ENCODE measurements around the gene ABHD17A. TPM values are rescaled to one million over a fixed set of nuclear protein-coding genes. Genes with fewer than 3 reads are reported as not detected.

ABHD17A gene
- total RNA-seq, 1 experiment from 2014 or later = 102 TPM

DNA sequence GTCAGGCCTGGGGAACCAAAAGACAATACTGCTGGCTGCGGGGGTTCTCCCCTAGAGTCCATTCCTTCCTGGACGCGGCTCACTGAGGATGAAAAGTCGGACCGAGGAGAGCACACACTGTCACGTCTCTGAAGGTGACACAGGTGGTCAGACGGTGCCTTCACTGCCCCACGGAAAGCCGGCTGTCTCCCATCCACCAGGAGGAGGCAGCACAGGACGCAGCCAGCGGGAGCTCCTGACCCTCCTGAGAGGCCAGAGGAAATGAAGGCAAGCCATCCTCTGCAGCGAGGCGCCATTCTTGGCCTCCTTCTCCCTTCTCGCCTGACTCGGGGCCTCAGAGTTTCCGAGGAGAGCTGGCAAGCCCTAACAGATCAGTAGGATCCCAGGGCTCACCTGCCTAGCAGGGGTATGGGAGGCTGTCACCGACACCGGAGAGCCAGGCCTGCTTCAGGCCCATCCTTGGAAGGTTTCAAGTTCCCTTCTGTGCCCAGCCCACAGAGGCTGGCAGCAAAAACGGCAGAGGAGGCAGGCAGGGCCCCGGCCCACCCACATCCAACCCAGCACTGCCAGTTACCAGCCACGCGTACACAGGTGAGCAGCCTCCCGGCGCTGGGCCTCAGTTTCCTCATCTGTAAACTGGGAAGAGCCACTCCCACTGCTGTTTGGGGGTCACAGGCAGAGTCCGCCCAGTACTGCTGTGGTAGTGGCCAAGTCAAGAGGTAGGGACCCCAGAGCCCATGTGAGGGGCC is 41.5 kb downstream of the ABHD17A start:
- Histone ChIP-seq H3K36me3 (ENCODE audit: low read depth, low read length) (no peaks in the 10 kb centered on the region), H3K27me3 (ENCODE audit: low read length) (no peaks in the 10 kb centered on the region), H3K9me3 (ENCODE audit: low read length) (no peaks in the 10 kb centered on the region), H3K4me2 (ENCODE audit: low read length) (no peak overlapping the region), H3K79me2 (ENCODE audit: low read length) (peaks cover 89% of the 10 kb centered on the region), H4K20me1 (ENCODE audit: low read length) (peaks cover 12% of the 10 kb centered on the region; the same call in 1 of the 2 replicates), H3K4me1 (ENCODE audit: insufficient read depth, low read length) (peaks cover 8% of the 10 kb centered on the region), H3K9ac (ENCODE audit: low read length) (no peak overlapping the region), H3K27ac (ENCODE audit: low read length) (no peak overlapping the region), H3F3A (ENCODE audit: low read length, unreplicated experiment) (no peaks in the 10 kb centered on the region), H3K9me2 (replicated peaks; ENCODE audit: low read length) (no peaks in the 10 kb centered on the region), H3K4me3 (ENCODE audit: low read length) (no peak overlapping the region), H2AFZ (ENCODE audit: low read length) (no peak overlapping the region)
- intact Hi-C loops (cut with micrococcal nuclease) = no loop called here
- BruUV-seq (replicated peaks) = no TSS peak
- TF ChIP-seq EZH2 (IDR thresholded peaks at IDR 0.05; ENCODE audit: low read length, unreplicated experiment) = no peak
- no peak for TF ChIP-seq EZH2phosphoT487 (IDR thresholded peaks at IDR 0.05; ENCODE audit: borderline replicate concordance, low read length)
- TF ChIP-seq, protein P1, sequence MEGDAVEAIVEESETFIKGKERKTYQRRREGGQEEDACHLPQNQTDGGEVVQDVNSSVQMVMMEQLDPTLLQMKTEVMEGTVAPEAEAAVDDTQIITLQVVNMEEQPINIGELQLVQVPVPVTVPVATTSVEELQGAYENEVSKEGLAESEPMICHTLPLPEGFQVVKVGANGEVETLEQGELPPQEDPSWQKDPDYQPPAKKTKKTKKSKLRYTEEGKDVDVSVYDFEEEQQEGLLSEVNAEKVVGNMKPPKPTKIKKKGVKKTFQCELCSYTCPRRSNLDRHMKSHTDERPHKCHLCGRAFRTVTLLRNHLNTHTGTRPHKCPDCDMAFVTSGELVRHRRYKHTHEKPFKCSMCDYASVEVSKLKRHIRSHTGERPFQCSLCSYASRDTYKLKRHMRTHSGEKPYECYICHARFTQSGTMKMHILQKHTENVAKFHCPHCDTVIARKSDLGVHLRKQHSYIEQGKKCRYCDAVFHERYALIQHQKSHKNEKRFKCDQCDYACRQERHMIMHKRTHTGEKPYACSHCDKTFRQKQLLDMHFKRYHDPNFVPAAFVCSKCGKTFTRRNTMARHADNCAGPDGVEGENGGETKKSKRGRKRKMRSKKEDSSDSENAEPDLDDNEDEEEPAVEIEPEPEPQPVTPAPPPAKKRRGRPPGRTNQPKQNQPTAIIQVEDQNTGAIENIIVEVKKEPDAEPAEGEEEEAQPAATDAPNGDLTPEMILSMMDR (conservative IDR thresholded peaks at IDR 0.05; ENCODE audit: low read depth, low read length) = peak; percentile 29; the same call in 1 of the 2 replicates
- DNase-seq (no peak), ATAC-seq (no peak)
- ChIA-PET POLR2A (ENCODE audit: unreplicated experiment) (no interaction called here), CTCF (no interaction called here)

DNA sequence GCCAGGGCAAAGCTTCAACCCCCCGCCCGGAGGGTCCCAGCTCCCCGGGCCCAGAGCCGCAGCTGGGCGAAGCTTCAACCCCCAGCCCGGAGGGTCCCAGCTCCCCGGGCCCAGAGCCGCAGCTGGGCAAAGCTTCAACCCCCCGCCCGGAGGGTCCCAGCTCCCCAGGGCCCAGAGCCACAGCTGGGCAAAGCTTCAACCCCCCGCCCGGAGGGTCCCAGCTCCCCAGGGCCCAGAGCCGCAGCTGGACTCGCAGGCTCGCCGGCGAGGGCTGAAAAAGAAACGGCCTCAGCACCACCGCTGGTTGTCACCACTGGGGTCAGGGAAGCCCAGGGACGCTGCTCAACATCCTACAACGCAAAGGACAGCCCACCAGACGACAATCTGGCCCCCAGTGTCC is 42.2 kb downstream of the ABHD17A start:
- no peak overlapping the region for H3K27ac ChIP-seq (ENCODE audit: low read length)
- DNase-seq (no peak), ATAC-seq (no peak)
- ChIA-PET POLR2A (ENCODE audit: unreplicated experiment) (no interaction called here), CTCF (no interaction called here)
- no peaks in the 10 kb centered on the region for H3K27me3 ChIP-seq (ENCODE audit: low read length)
- peaks cover 8% of the 10 kb centered on the region for H3K4me1 ChIP-seq (ENCODE audit: insufficient read depth, low read length)
- no peaks in the 10 kb centered on the region for H3K9me3 ChIP-seq (ENCODE audit: low read length)
- TF ChIP-seq, protein P1 (conservative IDR thresholded peaks at IDR 0.05; ENCODE audit: low read depth, low read length) = no peak
- no peak for TF ChIP-seq EZH2 (IDR thresholded peaks at IDR 0.05; ENCODE audit: low read length, unreplicated experiment)
- no peak for TF ChIP-seq EZH2phosphoT487 (IDR thresholded peaks at IDR 0.05; ENCODE audit: borderline replicate concordance, low read length)
- H2AFZ ChIP-seq (ENCODE audit: low read length) = no peak overlapping the region
- no peak overlapping the region for H3K4me3 ChIP-seq (ENCODE audit: low read length)
- no peak overlapping the region for H3K9ac ChIP-seq (ENCODE audit: low read length)
- H3K36me3 ChIP-seq (ENCODE audit: low read depth, low read length) = no peaks in the 10 kb centered on the region
- no peaks in the 10 kb centered on the region for H3K9me2 ChIP-seq (replicated peaks; ENCODE audit: low read length)
- BruUV-seq (replicated peaks) = no TSS peak
- no peak overlapping the region for H3K4me2 ChIP-seq (ENCODE audit: low read length)
- intact Hi-C loops (cut with micrococcal nuclease) = no loop called here
- H3F3A ChIP-seq (ENCODE audit: low read length, unreplicated experiment) = no peaks in the 10 kb centered on the region
- H4K20me1 ChIP-seq (ENCODE audit: low read length) = peaks cover 12% of the 10 kb centered on the region; the same call in 1 of the 2 replicates
- H3K79me2 ChIP-seq (ENCODE audit: low read length) = peaks cover 89% of the 10 kb centered on the region

DNA sequence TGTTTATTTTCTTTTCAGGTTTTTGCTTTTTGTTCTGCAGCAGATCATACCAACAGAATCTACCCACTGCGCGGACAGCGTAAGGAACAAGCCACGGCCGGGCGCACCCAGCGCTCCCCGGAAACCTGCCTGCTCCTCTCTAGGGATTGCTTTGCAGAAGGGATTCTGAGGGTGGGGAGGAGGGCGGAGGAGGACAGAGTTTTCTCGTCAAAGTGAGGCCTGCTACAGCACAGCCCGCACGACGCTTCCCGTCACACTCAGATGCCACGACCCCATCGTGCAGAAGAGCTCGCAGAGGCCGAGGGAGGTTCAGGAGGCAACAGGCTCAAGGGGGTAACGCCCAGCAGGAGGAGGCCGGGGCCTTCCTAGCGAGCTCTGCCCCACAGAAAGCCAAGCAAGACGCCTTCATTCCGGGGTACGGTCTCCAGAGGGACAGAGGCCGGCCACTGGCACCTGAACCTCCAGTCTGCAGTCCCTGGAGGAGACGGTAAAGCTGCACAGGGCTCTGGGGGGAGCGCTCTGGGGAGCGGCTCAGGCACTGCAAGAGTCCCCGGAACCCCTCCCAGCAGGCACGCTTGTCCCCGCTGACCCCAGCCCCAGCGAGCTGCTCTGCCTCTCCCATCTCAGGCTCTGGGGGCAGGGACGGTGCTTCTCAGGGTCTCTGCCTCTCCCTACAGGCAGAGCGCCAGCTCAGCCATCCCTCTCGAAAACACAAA is 43.9 kb downstream of the ABHD17A start:
- Histone ChIP-seq H3K4me2 (ENCODE audit: low read length) (no peak overlapping the region), H3K27me3 (ENCODE audit: low read length) (no peaks in the 10 kb centered on the region), H2AFZ (ENCODE audit: low read length) (no peak overlapping the region), H3K4me3 (ENCODE audit: low read length) (no peak overlapping the region), H3K9me3 (ENCODE audit: low read length) (no peaks in the 10 kb centered on the region), H3K79me2 (ENCODE audit: low read length) (peaks cover 87% of the 10 kb centered on the region), H3K27ac (ENCODE audit: low read length) (no peak overlapping the region), H3K4me1 (ENCODE audit: insufficient read depth, low read length) (peaks cover under 1% of the 10 kb centered on the region; the same call in 1 of the 2 replicates), H3K9ac (ENCODE audit: low read length) (no peak overlapping the region), H3K9me2 (replicated peaks; ENCODE audit: low read length) (no peaks in the 10 kb centered on the region), H3F3A (ENCODE audit: low read length, unreplicated experiment) (no peaks in the 10 kb centered on the region), H3K36me3 (ENCODE audit: low read depth, low read length) (no peaks in the 10 kb centered on the region), H4K20me1 (ENCODE audit: low read length) (peaks cover 9% of the 10 kb centered on the region; the same call in 1 of the 2 replicates)
- no peak for DNase-seq
- ATAC-seq = no peak
- intact Hi-C loops (cut with micrococcal nuclease) = no loop called here
- no peak for TF ChIP-seq EZH2 (IDR thresholded peaks at IDR 0.05; ENCODE audit: low read length, unreplicated experiment)
- TF ChIP-seq EZH2phosphoT487 (IDR thresholded peaks at IDR 0.05; ENCODE audit: borderline replicate concordance, low read length) = no peak
- TF ChIP-seq, protein P1 (conservative IDR thresholded peaks at IDR 0.05; ENCODE audit: low read depth, low read length) = no peak
- CTCF ChIA-PET = no interaction called here
- POLR2A ChIA-PET (ENCODE audit: unreplicated experiment) = no interaction called here
- BruUV-seq (replicated peaks) = no TSS peak

Data from PC-3 (cell line).